ENCODE data around the gene RENBP.

Gene RENBP

GRCh38 chrX:153953892-153954557 is 9.6 kb upstream of the RENBP start:
- no peak for DNase-seq (ENCODE audit: low spot score)

- peak; percentile 68 for DNase-seq (ENCODE audit: low spot score)
These were observed 8.9 kb upstream of the RENBP start for GRCh38 chrX:153953342-153953830.

GRCh38 chrX:153952373-153953026 is 8.1 kb upstream of the RENBP start:
- no peak for DNase-seq (ENCODE audit: low spot score)

- no peak for DNase-seq (ENCODE audit: low spot score)
These were observed 7.4 kb upstream of the RENBP start for GRCh38 chrX:153951683-153952372.

- DNase-seq (ENCODE audit: low spot score), result no peak
These were observed 5.7 kb upstream of the RENBP start for GRCh38 chrX:153950127-153950526.

GRCh38 chrX:153948847-153949805 is 4.7 kb upstream of the RENBP start:
- no peak for DNase-seq (ENCODE audit: low spot score)

- DNase-seq (ENCODE audit: low spot score), result no peak
These were observed 3.6 kb upstream of the RENBP start for GRCh38 chrX:153948002-153948466.

GRCh38 chrX:153947009-153947769 is 2.7 kb upstream of the RENBP start:
- DNase-seq (ENCODE audit: low spot score), result peak; percentile 60

- no peak for DNase-seq (ENCODE audit: low spot score)
These were observed 1.8 kb upstream of the RENBP start for GRCh38 chrX:153945956-153946943.

GRCh38 chrX:153944800-153945150 is 332 bp upstream of the RENBP start:
- no peak for DNase-seq (ENCODE audit: low spot score)

GRCh38 chrX:153941336-153942252 is 2.8 kb downstream of the RENBP start:
- no peak for DNase-seq (ENCODE audit: low spot score)

GRCh38 chrX:153939573-153939972 is 4.9 kb downstream of the RENBP start:
- no peak for DNase-seq (ENCODE audit: low spot score)

GRCh38 chrX:153938226-153938786 is 6.1 kb downstream of the RENBP start:
- DNase-seq (ENCODE audit: low spot score), result no peak

GRCh38 chrX:153937056-153937455 is 7.4 kb downstream of the RENBP start:
- no peak for DNase-seq (ENCODE audit: low spot score)

- DNase-seq (ENCODE audit: low spot score), result no peak
These were observed 9.1 kb downstream of the RENBP start for GRCh38 chrX:153935326-153935851.

GRCh38 chrX:153934762-153935325 is 9.6 kb downstream of the RENBP start, which contains the start of gene NAA10:
Gene NAA10 (minus strand): TSS chrX:153935037. CDS start chrX:153934904, 133 bp downstream.
- DNase-seq (ENCODE audit: low spot score), result peak; percentile 53

GRCh38 chrX:153934148-153934761 is 10.2 kb downstream of the RENBP start:
- no peak for DNase-seq (ENCODE audit: low spot score)
